GM21723 (cell line): Measurements from ENCODE around the gene LRBA.
"Not testable (repeated sequence)": the region's sequence is repeated elsewhere in the genome, so short reads cannot be mapped to it uniquely, and the experiment has no call there.

ENCODE experiments used
- ATAC-seq: cut with Tn5 transposase; IDR thresholded peaks from one replicate; pipeline ENCODE4 v1.9.1; 2021; ENCODE audit warnings: mild to moderate bottlenecking, moderate library complexity; ENCODE audit not compliant: unreplicated experiment

LRBA gene

GRCh38 chr4:151014521-151015458 lies at the start of gene LRBA:
Gene LRBA (minus strand): TSS chr4:151015284. CDS start chr4:151014642, 642 bp downstream.
- ATAC-seq, result peak; percentile 78

- not testable (repeated sequence) for ATAC-seq
Measured at GRCh38 chr4:151063143-151063542, 48.1 kb upstream of the LRBA start.

GRCh38 chr4:151055539-151055938 lies 40.5 kb upstream of the LRBA start:
- ATAC-seq, result no peak

GRCh38 chr4:151052785-151053184 lies 37.7 kb upstream of the LRBA start:
- ATAC-seq, result peak; percentile 3

DNA sequence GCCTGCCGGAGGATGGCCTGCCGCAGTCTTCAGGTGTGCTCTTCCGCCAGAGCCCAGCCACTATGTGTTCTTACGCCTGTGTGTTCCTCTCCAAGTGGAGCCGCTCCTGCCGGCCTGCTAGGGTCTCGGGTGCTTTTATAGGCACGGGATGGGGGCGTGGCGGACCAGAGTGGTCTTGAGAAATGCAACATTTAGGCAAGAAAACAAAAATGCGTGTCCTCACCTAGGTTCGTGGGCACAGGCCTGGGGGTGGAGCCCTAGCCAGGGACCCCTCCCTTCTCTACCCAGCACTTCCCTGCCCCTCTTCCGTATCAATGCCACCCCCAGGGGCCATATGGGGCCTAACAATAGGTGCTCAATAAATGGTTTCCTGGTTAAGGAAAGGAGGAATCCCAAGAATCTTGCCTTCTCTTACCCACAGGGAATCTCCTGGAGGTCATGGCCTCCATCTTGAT lies 34.4 kb upstream of the LRBA start:
- no peak for ATAC-seq

GRCh38 chr4:151048913-151049312 lies 33.8 kb upstream of the LRBA start:
- no peak for ATAC-seq

DNA sequence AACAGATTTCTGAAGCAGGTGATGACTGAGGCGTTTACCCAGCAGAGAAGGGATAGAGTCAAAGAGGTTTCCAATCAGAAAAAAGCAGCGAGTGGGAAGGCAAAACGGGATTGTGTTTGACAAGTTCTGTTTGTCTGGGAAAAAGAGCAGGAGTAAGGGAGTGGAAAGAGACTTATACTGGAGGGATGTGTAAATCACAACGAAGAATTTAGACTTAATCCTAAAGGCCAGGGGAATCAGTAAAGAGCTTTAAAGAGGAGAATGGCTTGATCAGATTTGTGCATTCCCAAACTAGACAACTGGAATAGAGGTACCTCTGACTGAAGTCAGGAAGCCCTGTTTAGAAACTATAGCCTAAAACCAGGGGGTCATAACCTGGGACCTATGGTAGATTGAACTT lies 31.5 kb upstream of the LRBA start:
- ATAC-seq, result no peak

DNA sequence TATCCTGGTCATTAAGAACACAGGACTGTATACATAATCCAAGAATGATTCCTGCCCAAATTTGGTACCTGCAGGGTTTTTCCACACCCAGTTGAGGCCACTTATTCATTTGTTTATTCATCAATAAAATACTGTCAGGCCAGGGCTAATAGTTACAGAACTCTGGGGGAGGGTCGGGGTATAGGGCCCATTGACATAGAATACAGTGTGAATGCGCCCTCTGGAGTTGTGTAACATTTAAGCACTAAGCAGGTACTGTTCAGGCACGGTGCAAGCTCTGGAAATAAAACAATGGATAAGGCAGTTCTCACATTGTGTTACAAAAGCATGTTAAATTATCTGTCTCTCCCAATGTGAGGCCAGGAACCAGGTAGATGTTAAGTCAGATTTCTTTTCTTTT lies 30.8 kb upstream of the LRBA start:
- no peak for ATAC-seq

GRCh38 chr4:151043803-151044515 lies 28.9 kb upstream of the LRBA start:
- ATAC-seq, result no peak

DNA sequence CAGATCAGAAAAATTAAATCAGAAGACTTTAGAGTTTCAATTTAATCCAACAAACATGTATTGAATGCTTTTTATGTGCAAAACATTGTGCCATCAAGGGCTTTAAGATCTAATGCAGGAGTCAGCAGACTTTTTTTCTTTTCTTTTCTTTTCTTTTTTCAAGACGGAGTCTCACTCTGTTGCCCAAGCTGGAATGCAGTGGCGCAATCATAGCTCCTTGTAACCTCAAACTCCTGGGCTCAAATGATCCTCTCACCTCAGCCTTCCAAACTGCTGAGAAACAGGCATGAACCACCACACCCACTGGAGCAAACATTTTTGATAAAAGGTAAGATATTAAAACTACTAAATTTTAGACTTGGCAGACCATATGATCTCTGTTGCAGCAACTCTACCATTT lies 24.6 kb upstream of the LRBA start:
- no peak for ATAC-seq

- no peak for ATAC-seq
Measured at GRCh38 chr4:151038452-151039157, 23.5 kb upstream of the LRBA start.

DNA sequence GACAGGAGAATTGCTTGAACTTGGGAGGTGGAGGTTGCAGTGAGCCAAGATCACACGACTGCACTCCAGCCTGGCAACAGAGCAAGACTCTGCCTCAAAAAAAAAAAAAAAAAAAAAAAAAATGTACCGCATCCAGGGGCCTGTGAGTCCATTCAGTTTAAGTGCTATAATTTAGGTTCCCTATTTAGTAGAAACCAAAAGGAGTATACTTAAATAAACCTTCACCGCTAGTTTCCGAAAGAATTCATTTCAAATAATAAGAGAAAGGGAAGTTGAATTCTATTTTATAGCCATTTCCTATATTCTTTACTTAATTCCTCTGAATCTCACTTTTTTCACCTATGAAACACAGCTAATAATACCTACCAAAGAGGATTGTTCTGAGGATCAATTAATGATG lies 20.8 kb upstream of the LRBA start:
- ATAC-seq, result no peak

DNA sequence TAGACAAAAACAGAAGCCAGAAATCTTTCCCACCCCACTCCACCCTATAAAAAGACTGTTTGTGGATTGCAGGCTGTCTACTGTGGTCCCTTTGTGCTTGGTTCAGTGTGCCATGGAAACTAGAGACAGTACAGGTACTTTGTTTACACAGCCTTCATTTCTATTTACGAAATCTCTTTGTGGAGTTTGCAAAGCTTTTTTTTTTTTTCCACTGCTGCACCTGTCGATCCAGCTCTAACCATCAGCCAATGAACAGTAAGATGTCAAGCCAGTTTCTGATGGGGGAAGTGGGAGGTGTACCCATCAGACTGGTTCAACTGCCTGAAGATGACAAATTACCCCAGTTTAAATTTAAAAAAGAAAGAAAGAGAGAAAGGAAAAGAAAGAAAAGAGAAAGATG lies 20.2 kb upstream of the LRBA start:
- no peak for ATAC-seq

- ATAC-seq, result no peak
Measured at GRCh38 chr4:151034829-151035228, 19.7 kb upstream of the LRBA start.

- peak; percentile 65 for ATAC-seq
Measured at GRCh38 chr4:151031831-151032605, 16.9 kb upstream of the LRBA start.

DNA sequence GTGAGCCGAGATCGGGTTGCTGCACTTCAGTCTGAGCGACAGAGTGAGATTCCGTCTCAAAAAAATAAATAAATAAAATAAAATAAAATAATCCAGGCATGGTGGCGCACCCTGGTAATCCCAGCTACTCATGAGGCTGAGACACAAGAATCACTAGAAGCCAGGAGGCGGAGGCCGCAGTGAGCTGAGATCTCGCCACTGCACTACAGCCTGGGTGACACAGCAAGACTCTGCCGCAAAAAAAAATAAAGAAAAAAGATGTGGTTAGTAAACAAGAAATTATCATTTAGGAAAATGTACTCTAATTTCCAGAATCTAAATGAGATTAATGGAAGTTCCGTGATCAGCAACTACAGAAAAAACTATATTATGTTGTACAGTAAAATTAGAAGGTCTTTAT lies 14.5 kb upstream of the LRBA start:
- ATAC-seq, result no peak

GRCh38 chr4:151029006-151029405 lies 13.9 kb upstream of the LRBA start:
- ATAC-seq, result not testable (repeated sequence)

- ATAC-seq, result no peak
Measured at GRCh38 chr4:151025759-151026158, 10.7 kb upstream of the LRBA start.

- ATAC-seq, result no peak
Measured at GRCh38 chr4:151022586-151022985, 7.5 kb upstream of the LRBA start.

DNA sequence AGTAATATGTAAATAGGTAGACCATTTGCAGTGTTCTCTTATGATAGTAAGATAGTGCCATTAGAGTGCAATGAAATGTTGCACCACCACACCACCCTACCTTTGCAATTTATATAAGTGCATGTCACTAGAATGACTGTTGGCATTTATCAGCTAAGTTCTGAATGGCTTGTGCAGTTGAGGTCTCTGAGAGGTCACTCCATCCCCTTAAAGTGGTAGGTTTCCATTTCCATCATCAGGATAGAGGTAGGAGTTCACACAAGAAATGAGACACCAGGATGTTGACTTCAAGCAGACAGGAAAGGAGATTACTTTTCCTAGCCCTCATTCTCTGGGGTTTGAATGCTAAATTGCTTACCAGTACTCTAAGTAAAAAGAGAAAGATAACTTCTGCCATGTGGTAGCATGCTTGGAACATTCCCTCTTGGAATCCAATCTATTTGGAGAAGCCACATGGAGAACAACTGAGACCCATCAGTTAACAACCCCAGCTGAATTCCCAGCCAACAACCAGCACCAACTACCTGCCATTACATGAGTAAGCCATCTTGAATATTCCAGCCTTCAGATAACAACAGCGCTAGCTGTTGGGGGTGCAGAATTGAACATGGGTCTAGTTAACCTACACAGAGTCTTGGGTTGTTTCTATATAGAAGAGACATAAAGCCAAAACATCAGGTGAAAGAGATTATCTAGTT lies 6.7 kb upstream of the LRBA start:
- no peak for ATAC-seq
